GM19467 (cell line): Measurements from ENCODE around the gene DENND1A.
A peak's percentile ranks its signal among the peaks of the same experiment; 100 is the strongest.
"Not testable (repeated sequence)": the region's sequence is repeated elsewhere in the genome, so short reads cannot be mapped to it uniquely, and the experiment has no call there.

ENCODE experiments used
- ATAC-seq: cut with Tn5 transposase; IDR thresholded peaks from one replicate; pipeline ENCODE4 v1.9.1; 2021; ENCODE audit warnings: mild to moderate bottlenecking, moderate library complexity; ENCODE audit not compliant: unreplicated experiment

The DENND1A gene

DNA sequence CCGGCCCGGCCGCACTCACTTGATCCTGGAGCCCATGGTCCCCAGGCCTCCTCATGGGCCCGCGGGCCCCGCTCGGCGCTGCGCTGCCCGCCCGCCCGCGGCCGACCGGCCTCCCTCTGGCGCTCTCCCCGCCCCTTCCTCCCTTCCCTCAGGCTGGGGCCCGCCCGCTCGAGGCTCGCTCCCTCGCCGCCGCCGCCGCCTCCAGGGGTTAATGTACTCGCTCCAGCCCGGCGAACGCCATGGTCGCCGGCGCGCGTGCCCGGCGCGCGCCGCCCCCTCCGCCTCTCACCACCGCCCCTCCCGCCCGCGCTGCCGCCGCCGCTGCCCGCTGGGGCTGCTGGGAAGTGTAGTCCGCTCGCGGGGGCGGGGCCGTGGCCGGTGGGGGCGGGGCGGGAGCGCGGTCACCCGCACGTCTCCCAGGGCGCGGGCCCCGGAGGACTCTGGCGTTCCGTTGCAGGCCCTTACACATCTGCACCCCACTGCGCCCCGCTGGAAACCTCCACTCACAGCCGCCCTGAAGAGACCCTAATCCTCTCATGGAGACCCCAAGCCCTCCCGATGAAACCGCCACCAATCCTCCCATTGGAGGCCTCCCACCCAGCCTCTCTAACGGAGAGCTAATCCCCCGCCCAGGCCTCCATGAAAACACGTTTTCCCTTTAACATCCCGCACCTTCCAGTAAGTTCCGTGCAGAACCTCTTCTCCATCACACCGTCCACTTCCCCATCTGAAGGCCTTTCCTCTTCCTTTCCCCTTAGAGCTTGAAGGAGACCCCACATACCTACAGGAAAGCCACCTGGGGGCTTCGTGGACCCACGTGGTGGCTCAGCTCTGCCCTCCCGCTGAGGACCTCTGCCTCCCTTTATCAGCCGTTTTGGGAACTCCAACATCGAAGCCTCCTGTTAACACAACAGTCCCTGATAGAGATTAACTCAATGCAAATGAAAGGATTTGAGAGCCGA lies at the start of gene DENND1A:
TSS of gene DENND1A (minus strand) at position 257 of the 962 bp plus-strand sequence. CDS start at position 36, 221 bp downstream.
- peak; percentile 63 for ATAC-seq

- ATAC-seq = no peak
Observed at GRCh38 chr9:123978981-123979380, 49.1 kb upstream of the DENND1A start.

GRCh38 chr9:123976579-123976978 lies 46.7 kb upstream of the DENND1A start:
- not testable (repeated sequence) for ATAC-seq

GRCh38 chr9:123975871-123976270 lies 45.9 kb upstream of the DENND1A start:
- ATAC-seq = no peak

DNA sequence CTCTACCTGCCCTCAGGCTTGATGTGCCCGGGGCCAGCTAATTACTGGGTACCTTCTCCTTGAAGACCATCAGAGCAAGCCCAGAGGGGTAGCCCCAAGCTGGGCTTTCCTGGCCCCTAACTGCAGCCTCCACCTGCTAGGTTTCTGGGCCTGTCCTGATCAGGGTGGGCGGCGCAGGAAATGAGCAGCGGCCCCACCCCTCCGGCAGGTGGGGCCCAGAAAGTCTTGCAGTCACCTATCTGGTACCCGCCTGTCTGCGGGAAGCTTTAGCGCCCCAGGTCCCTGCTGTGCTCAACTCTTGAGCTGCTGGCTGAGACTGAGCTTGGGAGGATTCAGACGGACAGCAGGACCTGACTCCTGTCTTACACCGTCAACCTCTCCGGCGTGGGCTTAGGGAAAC lies 44.5 kb upstream of the DENND1A start:
- ATAC-seq = no peak

GRCh38 chr9:123973590-123974223 lies 43.8 kb upstream of the DENND1A start:
- no peak for ATAC-seq

DNA sequence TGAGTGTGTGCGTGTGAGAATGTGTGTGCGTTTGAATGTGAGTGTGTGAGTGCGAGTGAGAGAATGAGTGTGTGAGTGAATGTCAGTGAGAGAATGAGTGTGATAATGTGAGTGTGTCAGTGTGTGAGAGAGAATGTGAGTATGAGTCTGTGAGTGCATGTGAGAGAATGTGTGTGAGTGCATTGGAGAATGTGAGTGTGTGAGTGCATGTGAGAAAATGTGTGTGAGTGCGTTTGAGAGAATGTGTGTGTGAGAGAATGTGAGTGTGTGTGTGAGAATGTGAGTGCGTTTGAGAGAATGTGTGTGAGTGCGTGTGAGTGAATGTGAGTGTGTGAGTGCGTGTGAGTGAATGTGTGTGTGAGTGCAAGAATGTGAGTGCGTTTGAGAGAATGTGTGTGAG lies 42.7 kb upstream of the DENND1A start:
- no peak for ATAC-seq

DNA sequence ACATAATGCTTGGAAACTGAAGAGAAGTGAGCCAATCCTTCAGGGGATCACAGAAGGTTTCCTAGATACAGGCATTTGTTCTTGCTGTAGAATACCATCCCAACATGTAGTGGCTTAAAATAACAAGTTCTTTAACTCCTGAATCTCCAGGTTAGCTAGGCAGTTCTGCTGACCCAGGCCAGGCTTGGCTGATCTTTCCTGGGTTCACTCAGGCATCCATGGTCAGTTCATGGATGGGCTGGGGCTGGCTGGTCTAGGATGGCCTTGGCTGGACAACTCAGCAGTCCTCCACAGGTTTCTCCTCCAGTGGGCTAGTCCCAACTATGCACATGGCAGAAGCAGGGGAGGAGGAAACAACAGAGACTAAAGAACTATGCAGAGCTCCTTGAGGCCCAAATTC lies 37.4 kb upstream of the DENND1A start:
- no peak for ATAC-seq

DNA sequence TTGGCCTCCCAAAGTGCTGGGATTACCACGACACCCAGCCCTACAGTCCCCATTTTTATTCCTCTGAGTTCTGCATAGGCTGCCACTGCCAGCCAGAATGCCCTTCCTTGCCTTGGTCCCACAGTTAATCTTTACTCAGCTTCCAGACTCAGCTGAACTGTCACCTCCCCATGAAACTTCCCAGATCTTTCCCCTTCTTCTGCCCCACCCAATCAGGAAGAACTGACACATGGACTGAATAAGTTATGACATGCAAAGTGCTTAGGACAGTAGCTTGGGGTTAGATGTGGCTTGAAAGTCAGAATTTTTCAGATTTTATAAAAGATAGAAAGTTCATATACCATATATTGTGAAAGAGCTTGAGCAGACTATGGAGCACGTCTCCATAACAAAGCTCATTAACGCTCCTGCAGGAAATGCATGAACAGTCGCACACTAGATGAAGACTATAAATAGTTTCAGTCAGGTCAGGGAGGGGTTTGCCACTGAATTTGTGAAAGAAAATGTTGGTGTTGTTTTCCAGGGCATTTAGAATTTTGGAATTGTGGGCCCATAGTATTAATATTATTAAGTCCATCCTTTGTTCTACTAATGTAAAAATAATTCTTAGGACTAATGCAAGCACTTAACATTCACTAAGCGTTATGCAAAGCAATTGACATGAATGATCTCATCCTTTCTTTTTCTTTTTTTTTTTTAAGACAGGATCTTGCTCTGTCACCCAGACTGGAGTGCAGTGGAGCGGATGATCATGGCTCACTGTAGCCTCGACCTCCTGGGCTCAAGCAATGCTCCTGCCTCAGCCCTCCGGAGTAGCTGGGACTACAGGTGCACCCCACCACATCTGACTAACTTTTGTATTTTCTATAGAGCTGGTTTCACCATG lies 36.1 kb upstream of the DENND1A start:
- ATAC-seq = no peak

GRCh38 chr9:123964761-123965160 lies 34.8 kb upstream of the DENND1A start:
- no peak for ATAC-seq

- ATAC-seq = no peak
Observed at GRCh38 chr9:123960965-123961364, 31.0 kb upstream of the DENND1A start.

GRCh38 chr9:123960366-123960765 lies 30.4 kb upstream of the DENND1A start:
- ATAC-seq = no peak

DNA sequence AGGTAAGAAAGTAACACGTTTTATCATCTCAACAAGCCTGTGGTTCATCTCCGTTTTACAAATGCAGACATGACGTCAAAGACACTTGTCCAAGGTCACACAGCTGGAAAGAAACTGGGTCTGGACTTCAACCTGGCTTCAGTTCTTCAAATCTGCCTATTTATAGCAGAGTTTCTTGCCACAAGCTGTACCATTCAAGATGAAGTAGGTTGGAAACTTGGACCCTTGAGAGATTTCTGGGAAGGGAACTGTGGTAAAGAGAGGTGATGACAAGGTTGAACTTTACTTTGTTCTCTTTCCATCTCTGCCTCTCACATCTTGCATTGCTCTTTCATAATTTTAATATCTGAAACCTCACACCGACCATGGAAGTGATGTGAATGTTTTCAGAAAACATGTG lies 29.9 kb upstream of the DENND1A start:
- no peak for ATAC-seq

DNA sequence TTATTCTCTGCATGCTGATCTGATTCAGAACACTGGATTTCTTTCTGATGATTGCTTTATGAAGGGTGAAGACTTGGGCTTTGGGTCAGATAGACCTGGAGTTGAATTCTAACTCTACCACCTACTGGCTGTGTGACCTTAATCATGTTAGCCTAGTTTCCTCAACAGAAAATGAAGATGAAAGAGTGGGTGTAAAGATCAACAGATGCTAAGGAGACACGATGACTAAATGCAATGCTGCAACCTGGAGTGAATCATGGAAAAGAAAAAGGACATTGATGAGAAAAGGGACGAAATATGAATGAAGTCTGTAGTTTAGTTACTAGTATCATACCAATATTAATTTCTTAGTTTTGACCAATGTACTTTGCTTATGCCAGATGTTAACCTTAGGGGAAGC lies 27.8 kb upstream of the DENND1A start:
- ATAC-seq = no peak

DNA sequence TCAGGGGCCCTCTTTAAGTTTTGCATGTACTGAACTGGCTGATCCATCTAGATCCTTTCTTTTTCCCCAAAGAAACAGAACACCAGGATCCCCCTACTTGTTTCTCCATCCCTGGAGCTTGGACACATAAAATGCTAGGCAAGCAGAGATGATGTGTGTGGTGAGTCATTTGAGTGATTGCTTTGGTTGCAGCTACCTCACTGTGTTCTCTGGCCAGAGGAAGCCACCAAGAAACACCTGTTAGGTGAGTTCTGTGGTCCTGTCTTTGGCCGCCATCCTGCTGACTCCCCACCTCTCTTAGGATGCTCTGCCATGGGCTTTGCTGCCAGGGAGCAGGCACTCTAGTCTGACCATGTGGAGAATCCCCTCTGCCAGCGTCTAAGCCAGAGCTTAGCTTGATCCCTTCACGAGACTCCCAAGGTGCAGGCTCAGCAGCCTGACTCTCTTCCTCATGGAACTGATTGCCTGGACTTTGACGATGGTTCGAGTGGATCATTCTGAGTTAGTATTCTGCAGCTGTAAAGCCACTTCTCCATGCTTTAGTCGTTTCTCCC lies 27.3 kb upstream of the DENND1A start:
- ATAC-seq = no peak

DNA sequence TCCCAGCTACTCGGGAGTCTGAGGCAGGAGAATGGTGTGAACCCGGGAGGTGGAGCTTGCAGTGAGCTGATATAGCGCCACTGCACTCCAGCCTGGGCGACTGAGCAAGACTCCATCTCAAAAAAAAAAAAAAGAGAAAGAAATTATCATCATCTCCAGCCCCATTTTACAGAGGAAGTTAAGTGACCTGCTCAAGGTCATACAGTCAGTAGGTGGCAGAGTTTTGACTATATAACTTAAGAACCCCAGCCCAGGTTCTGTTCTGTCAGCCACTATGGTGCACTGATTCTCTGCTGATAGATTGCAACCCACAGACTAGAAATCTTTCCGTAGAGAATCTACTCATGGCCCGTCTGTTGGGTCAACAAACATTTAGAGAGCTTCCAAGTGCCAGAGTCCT lies 25.7 kb upstream of the DENND1A start:
- ATAC-seq = no peak

- no peak for ATAC-seq
Observed at GRCh38 chr9:123954518-123955280, 24.8 kb upstream of the DENND1A start.

DNA sequence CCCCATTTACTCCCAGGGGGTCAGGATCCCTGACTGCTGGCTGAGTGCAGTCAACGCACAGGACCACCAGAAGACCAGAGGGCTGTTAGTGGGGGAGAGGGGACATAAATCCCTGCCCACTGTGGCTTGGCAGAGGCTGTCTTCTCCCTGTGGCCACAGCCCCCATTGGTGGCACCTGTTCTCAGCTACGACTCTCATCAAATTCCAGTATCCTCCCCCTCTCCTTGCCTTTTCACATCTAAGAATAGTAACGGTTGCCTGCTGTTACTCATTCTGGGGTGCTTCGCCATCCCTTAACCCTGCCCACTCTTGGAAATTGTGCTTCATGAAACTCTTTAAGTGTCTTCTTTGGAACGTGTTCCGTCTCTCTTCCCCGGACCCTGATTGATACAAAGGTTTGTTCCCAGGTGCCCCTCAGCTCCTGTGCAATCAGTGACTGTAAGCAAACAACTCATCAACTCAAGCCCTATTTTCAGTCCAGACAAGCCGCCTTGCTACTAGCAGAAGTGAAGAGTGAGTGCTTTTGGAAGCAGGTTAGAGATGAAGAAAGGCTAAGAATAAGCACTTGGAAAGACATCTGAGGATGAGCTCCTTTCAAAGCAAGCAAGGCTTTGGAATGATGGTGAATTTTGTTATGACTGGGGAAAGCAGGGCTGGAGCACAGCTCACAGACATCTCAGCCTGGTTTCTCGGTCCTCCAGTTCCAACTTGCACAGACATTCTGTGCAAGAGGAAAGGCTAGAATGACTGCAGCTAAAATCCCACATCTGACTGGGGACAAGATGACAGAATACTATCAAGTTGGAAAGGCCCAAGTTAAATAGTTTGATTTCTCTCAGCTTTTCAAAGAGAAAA lies 22.9 kb upstream of the DENND1A start:
- ATAC-seq = no peak

DNA sequence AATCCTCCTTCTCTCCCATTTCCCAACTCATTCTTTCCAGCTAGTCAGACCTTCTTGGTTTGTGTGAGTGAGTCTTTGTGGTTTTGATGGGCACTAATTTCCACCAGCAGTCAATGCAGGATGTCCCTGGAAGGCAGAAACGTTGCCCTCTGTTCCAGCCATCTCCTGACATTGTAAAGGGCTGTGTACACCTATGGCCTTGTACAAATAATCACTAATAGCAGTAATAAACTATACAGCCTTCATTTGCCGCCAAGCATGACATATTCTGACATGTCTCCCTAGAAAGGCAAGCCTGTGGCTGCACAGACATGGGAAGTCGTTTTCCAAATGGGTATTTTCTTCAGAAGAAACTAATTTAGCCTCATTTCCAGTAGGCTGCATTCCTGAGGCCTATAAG lies 18.4 kb upstream of the DENND1A start:
- no peak for ATAC-seq
